HG03196 (cell line): Measurements from ENCODE around the gene LGR4.

Experiments
- ATAC-seq: cut with Tn5 transposase; IDR thresholded peaks from one replicate; pipeline ENCODE4 v1.9.1; 2021; ENCODE audit not compliant: unreplicated experiment

LGR4 gene

GRCh38 chr11:27487706-27488105, 15.1 kb upstream of the LGR4 start:
- ATAC-seq, result no peak

GRCh38 chr11:27485930-27486773, 13.6 kb upstream of the LGR4 start:
- peak; percentile 55 for ATAC-seq

GRCh38 chr11:27482793-27483192, 10.2 kb upstream of the LGR4 start:
- no peak for ATAC-seq

DNA sequence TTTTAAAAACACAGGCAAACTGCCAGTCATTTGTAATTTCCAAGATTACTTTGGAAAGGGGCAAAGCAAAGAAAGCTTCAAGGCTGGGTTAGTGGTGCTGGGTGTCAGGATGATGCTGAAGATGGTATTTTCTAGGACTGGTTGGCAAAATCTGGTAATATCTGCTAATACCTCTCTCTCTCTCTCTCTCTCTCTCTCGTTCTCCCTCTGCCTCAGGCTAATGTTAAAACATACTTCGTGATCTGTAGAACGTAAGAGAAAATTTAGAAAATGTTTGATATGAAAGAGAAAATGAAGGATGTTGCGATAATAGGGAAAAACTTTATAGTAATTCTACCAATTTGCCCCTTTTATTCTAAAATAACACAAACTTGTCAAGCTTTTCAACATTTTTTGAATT, 9.4 kb upstream of the LGR4 start:
- ATAC-seq, result no peak

GRCh38 chr11:27477831-27478230, 5.2 kb upstream of the LGR4 start:
- ATAC-seq, result no peak

- no peak for ATAC-seq
Measured at GRCh38 chr11:27477243-27477642, 4.7 kb upstream of the LGR4 start.

GRCh38 chr11:27475622-27476021, 3.0 kb upstream of the LGR4 start:
- ATAC-seq, result no peak

DNA sequence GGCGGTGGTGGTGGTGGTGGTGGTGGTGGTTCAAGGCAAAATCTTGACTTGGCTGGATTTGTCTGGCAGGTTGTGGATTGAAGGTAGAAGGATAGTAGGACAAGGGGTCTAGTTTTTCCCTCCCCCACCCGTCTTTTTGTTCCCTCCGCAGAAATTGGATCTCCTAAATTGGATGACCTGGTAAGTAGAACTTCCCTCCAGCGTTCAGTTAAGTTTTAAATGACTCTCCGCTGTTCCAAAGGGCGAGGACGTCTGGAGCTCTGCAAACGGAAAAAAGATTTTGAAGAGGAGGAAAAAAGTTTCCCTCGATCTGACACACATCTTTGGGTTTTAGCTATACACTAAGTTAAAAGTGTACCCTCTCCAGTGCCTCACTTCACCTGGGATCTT, 422 bp upstream of the LGR4 start:
- no peak for ATAC-seq

GRCh38 chr11:27471589-27472397, 797 bp downstream of the LGR4 start:
- peak; percentile 31 for ATAC-seq

GRCh38 chr11:27470826-27471588, 1.6 kb downstream of the LGR4 start:
- no peak for ATAC-seq

GRCh38 chr11:27470166-27470565, 2.4 kb downstream of the LGR4 start:
- no peak for ATAC-seq

DNA sequence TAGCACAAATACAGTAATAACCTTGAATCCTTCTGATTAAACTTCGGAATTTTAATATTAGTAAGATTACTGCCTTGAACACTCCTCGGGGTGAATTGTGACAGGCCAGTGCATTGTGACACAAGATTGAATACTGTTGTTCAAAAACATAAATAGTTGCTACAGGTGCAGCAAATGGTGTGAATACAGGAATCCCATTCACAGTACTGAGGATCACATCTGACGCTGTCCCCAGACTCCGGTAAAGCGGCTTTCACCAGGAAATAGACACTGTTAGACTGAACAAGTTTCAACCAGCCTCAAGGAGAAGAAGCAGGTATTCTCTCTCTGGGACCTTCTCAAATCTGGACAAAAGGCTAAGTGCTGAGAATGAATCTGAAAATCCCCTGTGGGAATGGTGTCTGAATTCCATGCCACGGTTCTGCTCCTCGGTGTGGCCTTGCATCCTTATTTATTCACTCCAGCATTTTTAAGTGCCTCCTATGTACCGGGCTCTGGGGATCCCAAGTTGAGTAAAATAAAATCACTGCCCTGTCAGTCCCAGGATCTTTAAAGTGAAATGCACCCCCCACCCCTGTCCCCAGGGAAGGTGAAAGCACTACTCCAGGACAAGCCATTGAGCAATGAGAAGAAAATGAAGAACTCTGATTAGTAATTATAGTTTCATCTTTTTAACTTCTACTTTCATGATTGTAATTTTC, 3.4 kb downstream of the LGR4 start:
- ATAC-seq, result no peak

GRCh38 chr11:27468209-27468994, 4.2 kb downstream of the LGR4 start:
- no peak for ATAC-seq

DNA sequence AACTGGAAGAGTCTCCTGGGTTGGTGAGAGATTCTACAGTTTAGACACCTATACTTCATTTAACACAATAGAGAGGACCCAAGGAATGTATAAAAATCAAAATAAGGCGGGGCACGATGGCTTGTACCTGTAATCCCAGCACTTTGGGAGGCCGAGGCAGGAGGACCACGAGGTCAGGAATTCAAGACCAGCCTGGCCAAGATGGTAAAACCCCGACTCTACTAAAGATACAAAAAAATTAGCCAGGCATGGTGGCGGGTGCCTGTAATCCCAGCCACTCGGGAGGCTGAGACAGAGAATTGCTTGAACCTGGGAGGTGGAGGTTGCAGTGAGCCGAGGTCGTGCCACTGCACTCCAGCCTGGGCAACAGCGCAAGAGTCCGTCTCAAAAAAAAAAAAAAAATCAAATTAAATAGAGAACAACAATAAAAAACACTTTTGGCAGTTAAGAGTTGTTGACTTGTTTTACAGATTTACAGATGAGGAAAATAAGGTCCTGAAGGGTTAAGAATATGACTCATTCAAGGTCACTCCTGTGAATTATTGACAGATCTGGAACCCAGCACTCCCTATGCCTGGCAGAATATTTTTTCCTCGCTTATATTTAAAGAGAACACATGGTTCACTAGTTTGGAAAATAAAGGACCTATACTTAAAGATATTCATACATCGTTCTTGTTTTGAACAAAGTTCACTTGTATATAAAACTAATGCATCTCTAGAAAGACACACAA, 5.2 kb downstream of the LGR4 start:
- ATAC-seq, result no peak

DNA sequence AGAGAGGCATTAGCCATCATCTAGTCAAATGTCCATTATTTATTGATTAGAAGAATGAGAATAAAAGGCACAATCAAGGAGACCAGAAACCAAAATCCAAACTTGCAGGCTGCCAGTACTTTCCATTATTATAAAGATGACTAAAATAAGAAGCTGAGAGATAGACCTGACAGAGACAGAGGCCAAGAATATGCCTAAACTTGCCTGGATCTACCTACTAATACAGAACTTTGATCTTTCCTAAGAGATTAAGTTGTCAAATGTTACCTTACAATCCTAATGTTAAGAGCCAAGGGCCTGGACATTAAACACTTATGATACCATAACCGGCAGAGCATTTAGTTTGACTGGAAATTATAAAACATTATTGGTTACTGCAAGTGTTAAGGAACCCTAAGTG, 6.2 kb downstream of the LGR4 start:
- no peak for ATAC-seq

GRCh38 chr11:27465629-27466028, 7.0 kb downstream of the LGR4 start:
- no peak for ATAC-seq

DNA sequence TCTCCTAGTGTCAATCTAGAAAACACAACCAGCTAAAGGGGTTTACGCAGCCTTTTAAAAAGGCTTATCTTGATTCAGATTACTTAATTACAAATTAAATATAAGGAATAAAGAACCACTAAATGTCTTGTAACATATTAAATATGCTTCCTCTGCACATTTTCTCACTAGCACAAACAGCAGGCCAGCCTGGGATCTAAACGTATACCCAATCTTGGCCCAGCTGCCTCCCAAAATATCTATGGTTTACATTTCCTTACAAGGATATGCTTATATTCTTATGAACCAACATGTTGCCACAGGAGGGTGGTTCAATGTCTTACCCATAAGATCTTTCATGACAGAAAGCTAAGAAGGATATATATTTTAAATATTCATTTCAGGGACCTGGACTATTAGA, 7.7 kb downstream of the LGR4 start:
- no peak for ATAC-seq

- ATAC-seq, result no peak
Measured at GRCh38 chr11:27464289-27464696, 8.3 kb downstream of the LGR4 start.

DNA sequence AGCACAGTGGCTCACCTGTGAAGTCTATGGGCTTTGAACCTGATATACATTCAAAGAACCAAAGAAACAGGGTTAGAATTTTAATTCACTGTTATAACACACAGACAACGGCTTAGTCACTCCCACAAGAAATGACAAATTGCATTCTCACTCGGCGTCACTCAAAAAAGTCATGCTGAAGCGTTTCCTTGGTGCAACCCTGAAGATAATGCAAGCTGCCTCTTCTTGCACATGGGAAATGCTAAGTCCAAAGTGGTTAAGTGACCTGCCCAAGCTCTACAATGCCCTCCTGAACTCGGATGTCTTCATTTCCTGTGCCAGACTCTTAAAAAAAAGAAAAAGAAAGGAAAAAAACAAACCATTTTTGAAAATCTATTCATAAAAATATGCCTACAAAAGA, 10.0 kb downstream of the LGR4 start:
- ATAC-seq, result no peak
